ENCODE results near the gene EGFL8.

The EGFL8 gene

DNA sequence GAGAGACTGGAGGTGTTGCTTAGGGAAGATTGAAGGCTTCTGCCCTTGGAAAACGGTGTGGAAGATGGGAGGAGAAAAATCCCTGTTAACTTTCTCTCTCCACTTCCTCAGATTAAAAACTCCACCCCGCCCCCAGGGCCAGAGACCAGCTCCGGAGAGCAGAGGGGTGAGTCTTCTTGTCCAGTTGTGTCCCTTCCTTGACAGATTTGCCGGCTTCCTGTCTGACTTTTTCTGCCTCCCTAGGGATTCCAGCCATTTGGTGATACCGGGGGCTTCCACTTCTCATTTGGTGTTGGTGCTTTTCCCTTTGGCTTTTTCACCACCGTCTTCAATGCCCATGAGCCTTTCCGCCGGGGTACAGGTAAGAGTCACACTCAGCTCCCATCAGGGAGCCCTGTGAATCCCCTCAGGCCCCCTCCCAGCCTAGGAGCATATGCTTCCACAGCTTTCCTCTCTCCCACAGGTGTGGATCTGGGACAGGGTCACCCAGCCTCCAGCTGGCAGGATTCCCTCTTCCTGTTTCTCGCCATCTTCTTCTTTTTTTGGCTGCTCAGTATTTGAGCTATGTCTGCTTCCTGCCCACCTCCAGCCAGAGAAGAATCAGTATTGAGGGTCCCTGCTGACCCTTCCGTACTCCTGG is 15.5 kb downstream of the EGFL8 start:
- ATAC-seq (ENCODE audit: low read depth) (no peak), DNase-seq (ENCODE audit: low spot score) (no peak)
- H3K9me3 ChIP-seq (ENCODE audit: severe bottlenecking) = no peaks in the 10 kb centered on the region
- TF ChIP-seq, protein P1, sequence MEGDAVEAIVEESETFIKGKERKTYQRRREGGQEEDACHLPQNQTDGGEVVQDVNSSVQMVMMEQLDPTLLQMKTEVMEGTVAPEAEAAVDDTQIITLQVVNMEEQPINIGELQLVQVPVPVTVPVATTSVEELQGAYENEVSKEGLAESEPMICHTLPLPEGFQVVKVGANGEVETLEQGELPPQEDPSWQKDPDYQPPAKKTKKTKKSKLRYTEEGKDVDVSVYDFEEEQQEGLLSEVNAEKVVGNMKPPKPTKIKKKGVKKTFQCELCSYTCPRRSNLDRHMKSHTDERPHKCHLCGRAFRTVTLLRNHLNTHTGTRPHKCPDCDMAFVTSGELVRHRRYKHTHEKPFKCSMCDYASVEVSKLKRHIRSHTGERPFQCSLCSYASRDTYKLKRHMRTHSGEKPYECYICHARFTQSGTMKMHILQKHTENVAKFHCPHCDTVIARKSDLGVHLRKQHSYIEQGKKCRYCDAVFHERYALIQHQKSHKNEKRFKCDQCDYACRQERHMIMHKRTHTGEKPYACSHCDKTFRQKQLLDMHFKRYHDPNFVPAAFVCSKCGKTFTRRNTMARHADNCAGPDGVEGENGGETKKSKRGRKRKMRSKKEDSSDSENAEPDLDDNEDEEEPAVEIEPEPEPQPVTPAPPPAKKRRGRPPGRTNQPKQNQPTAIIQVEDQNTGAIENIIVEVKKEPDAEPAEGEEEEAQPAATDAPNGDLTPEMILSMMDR (IDR thresholded peaks at IDR 0.05; ENCODE audit: poor library complexity, severe bottlenecking) = no peak
- H3K36me3 ChIP-seq (ENCODE audit: low read depth) = peaks cover 25% of the 10 kb centered on the region
- no peaks in the 10 kb centered on the region for H3K27me3 ChIP-seq (ENCODE audit: insufficient read depth, poor library complexity, severe bottlenecking)
- H3K4me1 ChIP-seq (ENCODE audit: insufficient read depth, poor library complexity, severe bottlenecking) = peaks cover 4% of the 10 kb centered on the region
- no peak overlapping the region for H3K27ac ChIP-seq (ENCODE audit: poor library complexity, severe bottlenecking)
- no peak overlapping the region for H3K4me3 ChIP-seq (ENCODE audit: severe bottlenecking)

DNA sequence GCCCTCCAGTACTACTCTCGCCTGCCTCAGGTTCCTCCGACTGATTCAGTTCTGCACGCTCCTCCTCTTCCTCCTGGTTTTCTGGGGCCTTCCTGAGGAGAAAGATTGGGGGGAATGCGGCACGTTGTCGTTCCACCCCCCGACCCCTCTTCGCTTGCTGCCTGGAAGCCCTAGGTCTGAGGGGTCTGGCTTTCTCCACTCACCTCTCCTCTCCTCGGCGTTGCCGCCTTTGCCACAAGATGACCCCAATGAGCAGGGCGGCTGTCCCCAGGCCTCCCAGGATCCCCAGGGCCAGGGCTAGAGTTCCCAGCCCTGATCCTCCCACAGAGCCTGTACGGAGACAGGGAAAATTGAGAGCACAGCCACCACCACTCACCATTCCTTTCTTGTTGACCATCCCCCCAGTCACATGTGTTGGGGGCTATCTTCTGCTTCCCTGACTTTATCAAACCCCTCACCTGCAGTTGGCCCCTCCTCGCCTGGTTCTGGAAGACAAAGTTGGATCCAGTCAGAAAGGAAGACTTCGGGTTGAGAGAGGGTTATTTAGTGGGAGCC is 16.8 kb downstream of the EGFL8 start:
- no peak for ATAC-seq (ENCODE audit: low read depth)
- H3K36me3 ChIP-seq (ENCODE audit: low read depth) = peaks cover 25% of the 10 kb centered on the region
- H3K4me1 ChIP-seq (ENCODE audit: insufficient read depth, poor library complexity, severe bottlenecking) = peaks cover 3% of the 10 kb centered on the region

DNA sequence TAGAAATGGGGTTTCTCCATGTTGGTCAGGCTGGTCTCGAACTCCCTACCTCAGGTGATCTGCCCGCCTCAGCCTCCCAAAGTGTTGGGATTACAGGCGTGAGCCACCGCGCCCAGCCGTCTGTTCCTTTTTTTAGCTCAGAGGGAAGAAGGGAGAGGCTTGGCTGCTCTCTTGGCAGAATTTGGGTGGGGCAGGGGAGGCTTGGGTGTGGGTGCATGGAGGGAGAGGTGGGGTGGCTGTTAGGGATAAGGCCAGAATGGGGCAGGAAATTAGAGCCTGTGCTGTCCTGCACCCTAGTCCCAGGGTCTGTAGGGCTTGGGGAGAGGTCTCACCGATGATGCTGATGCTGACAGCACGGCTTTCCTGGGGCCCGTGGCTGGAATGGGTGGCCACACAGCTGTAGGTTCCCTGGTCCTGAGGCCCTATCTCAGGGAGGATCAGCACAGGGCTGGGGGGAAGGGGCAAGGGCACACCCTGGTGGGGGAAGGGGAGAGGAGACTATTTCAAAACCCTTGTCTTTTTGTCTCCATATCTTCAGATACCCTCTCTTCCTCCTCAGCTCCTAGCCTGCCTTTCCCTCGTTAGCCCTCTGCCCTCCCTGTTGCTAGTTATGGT is 17.6 kb downstream of the EGFL8 start:
- Histone ChIP-seq H3K27ac (ENCODE audit: poor library complexity, severe bottlenecking) (no peak overlapping the region), H3K4me3 (ENCODE audit: severe bottlenecking) (no peak overlapping the region), H3K4me1 (ENCODE audit: insufficient read depth, poor library complexity, severe bottlenecking) (no peaks in the 10 kb centered on the region), H3K27me3 (ENCODE audit: insufficient read depth, poor library complexity, severe bottlenecking) (no peaks in the 10 kb centered on the region), H3K36me3 (ENCODE audit: low read depth) (peaks cover 30% of the 10 kb centered on the region), H3K9me3 (ENCODE audit: severe bottlenecking) (no peaks in the 10 kb centered on the region)
- ATAC-seq (ENCODE audit: low read depth) (no peak), DNase-seq (ENCODE audit: low spot score) (no peak)
- TF ChIP-seq, protein P1 (IDR thresholded peaks at IDR 0.05; ENCODE audit: poor library complexity, severe bottlenecking) = no peak

More for the DNA sequence above, 16.8 kb downstream of the EGFL8 start:
- H3K9me3 ChIP-seq (ENCODE audit: severe bottlenecking) = no peaks in the 10 kb centered on the region
- H3K27me3 ChIP-seq (ENCODE audit: insufficient read depth, poor library complexity, severe bottlenecking) = no peaks in the 10 kb centered on the region
- no peak overlapping the region for H3K27ac ChIP-seq (ENCODE audit: poor library complexity, severe bottlenecking)
- no peak overlapping the region for H3K4me3 ChIP-seq (ENCODE audit: severe bottlenecking)
- TF ChIP-seq, protein P1 (IDR thresholded peaks at IDR 0.05; ENCODE audit: poor library complexity, severe bottlenecking) = no peak
- no peak for DNase-seq (ENCODE audit: low spot score)

DNA sequence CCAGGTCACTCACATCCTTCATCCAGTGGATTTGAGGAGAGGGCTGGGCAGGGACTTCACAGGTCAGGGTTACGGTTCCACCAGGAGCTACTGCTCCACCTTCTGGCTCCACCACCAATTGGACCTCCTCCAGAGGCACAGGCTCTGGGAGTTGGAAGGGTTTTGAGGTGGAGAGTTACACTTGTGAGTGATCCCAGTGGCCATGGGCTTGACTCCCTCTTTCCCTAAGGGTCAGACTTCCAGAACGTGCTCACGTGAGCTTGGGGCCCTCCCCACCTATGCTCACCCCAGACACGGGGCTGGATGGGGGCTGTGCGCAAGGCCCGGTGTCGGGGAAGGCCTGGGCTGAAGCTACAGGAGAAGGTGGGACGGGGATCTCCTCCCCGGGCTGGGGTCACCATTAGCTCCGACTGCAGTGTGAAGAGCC is 18.2 kb downstream of the EGFL8 start:
- H3K36me3 ChIP-seq (ENCODE audit: low read depth) = peaks cover 36% of the 10 kb centered on the region
- TF ChIP-seq, protein P1 (IDR thresholded peaks at IDR 0.05; ENCODE audit: poor library complexity, severe bottlenecking) = no peak
- no peaks in the 10 kb centered on the region for H3K9me3 ChIP-seq (ENCODE audit: severe bottlenecking)
- no peaks in the 10 kb centered on the region for H3K4me1 ChIP-seq (ENCODE audit: insufficient read depth, poor library complexity, severe bottlenecking)
- H3K4me3 ChIP-seq (ENCODE audit: severe bottlenecking) = no peak overlapping the region
- no peak overlapping the region for H3K27ac ChIP-seq (ENCODE audit: poor library complexity, severe bottlenecking)
- no peaks in the 10 kb centered on the region for H3K27me3 ChIP-seq (ENCODE audit: insufficient read depth, poor library complexity, severe bottlenecking)
- DNase-seq (ENCODE audit: low spot score) = no peak
- ATAC-seq (ENCODE audit: low read depth) = no peak

DNA sequence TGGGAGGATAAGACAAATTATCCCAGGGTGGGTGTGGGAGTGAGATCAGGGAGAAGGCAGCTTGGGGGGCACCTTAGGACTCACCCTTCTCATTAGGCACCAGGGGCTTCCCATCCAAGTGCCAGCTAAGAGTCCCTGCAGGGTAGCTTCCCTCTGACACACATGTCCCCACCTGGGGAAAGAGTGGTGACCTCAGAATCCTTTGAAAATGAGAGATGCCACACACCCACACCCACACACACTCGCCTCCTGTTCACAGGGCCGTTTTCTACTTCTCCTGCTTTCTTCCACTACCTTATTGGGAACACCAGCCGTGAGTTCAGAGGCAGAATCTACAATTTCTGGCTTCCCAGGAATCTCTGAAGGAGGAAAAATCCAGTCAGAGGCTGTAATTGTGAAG is 18.6 kb downstream of the EGFL8 start:
- H3K4me3 ChIP-seq (ENCODE audit: severe bottlenecking) = no peak overlapping the region
- TF ChIP-seq, protein P1 (IDR thresholded peaks at IDR 0.05; ENCODE audit: poor library complexity, severe bottlenecking) = no peak
- peaks cover 40% of the 10 kb centered on the region for H3K36me3 ChIP-seq (ENCODE audit: low read depth)
- H3K27ac ChIP-seq (ENCODE audit: poor library complexity, severe bottlenecking) = no peak overlapping the region
- DNase-seq (ENCODE audit: low spot score) (no peak), ATAC-seq (ENCODE audit: low read depth) (no peak)
- H3K9me3 ChIP-seq (ENCODE audit: severe bottlenecking) = no peaks in the 10 kb centered on the region
- H3K4me1 ChIP-seq (ENCODE audit: insufficient read depth, poor library complexity, severe bottlenecking) = no peaks in the 10 kb centered on the region
- no peaks in the 10 kb centered on the region for H3K27me3 ChIP-seq (ENCODE audit: insufficient read depth, poor library complexity, severe bottlenecking)

All from RWPE2 (cell line).